ENCODE measurements around the gene MRPL54.
A peak's percentile ranks its signal among the peaks of the same experiment; 100 is the strongest.
"Not testable (repeated sequence)": the region's sequence is repeated elsewhere in the genome, so short reads cannot be mapped to it uniquely, and the experiment has no call there.

Gene MRPL54

DNA sequence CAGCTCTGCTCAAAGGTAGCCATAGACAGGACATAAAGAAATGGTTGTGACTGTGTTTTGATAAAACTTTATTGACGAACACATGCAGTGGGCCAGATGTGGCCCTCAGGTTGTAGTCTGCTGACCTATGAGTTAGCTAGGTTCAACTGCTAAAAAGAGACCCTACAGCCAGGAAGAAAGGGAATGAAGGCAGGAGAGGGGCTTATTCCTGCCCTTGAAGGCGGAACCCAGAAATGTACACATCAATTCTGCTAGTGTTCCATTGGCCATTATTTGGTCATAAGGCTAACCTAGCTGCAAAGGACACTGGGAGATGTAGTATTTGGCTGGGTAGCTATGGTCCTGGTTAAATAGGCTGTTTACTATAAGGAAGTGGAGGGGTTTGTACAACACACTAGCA is 19.0 kb upstream of the MRPL54 start:
- no peak for DNase-seq

DNA sequence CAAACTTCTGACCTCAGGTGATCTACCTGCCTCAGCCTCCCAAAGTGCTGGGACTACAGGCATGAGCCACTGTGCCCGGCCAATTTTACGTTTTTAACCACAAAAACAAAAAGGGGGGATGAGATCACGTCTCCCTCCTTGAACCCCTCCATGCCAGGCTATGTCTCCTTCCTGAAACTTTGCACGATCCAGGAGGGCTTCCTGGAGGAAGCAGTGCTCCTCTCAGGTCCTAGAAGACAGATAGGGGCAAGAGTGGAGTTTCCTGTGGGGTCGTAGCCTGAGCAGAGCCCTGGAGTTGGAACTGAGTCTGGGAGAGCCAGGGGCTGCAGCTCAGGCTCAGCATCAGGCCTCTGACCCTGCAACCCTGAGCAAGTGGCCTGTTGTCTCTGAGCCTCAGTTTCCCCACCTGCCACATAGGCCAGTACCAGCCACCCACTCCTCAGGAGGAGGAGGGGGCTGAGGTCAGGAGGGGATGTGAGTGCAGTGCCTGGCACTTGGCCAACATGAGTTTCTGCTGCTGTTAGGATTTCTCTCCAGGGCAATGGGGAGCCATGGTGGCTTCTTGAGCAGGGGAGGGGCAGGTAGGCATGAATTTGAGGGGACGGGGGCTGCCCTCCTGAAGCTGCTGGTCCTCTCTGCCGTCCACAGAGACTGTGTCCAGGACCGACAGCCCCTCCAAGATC is 17.0 kb upstream of the MRPL54 start:
- no peak for DNase-seq

DNA sequence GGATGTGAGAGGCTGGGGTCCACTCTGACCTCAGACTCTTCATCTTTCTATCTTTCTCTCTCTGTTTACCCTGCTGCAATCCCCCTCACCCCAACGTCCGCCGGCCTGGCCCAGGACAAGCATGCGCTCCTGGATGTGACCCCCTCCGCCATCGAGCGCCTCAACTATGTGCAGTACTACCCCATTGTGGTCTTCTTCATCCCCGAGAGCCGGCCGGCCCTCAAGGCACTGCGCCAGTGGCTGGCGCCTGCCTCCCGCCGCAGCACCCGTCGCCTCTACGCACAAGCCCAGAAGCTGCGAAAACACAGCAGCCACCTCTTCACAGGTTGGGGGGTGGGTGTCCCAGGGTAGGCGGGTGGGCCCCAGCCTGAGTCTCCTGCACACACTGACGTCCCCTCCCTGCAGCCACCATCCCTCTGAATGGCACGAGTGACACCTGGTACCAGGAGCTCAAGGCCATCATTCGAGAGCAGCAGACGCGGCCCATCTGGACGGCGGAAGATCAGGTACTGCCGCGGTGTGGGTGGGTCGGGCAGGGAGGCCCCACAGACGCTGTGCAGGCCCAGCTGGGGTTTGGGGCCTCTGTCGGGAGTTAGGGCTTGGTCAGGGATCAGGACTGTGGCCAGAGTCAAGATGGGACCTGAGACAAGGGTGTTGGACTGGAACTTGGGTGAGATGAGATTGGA is 16.0 kb upstream of the MRPL54 start:
- no peak for DNase-seq

DNA sequence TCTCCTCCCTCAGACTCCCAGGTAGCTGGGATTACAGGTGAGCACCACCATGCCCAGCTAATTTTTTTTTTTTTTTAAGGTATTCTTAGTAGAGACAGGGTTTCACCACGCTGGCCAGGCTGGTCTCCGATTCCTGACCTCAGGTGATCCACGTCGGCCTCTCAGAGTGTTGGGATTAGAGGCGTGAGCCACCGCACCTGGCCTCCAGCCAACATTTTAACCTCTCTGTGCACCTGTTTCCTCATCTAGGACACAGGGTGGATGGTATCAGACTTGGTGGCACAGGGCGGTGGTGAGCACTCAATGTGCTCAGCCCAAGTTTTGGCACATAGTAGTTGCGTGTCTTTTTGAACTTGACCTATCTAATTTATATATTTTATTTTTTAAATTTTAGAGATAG is 13.5 kb upstream of the MRPL54 start:
- no peak for DNase-seq

DNA sequence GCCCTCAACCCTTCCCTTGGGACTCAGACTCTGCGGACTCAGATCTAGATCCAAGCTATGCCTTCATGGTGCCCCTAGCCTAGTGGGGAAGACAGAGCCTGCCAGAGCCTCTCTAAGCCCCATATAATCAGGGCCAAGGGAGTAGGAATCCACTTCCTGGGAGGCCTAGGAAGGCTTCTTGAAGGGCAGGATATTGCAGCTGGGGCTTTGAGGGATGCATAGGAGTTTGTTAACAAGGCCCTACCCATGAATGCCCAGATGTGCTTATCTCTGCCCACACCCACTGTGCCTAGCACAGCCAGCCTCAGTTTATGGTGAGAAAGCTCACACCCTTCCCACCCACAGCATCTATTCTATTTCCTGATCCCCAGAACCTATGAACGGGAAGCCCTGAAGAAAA is 12.3 kb upstream of the MRPL54 start:
- DNase-seq, result no peak

DNA sequence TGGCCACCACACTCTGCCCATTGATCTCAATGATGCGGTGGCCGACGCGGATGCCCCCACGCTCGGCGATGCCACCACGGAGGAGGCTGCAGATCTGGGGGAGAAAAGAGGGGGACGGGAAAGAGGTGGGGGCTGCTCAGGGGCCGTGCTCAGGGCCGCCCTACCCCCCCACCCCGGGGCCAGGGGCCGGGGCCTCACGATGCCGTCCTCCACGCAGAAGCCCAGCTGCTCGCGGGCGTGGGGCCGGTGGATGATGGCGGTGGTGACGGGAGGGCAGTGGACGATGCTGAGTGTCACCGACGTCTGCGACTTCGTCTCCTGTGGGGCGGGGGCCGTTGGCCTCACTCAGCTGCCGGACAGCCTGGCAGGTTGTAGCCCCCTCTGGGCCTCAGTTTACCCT is 11.2 kb upstream of the MRPL54 start:
- no peak for DNase-seq

DNA sequence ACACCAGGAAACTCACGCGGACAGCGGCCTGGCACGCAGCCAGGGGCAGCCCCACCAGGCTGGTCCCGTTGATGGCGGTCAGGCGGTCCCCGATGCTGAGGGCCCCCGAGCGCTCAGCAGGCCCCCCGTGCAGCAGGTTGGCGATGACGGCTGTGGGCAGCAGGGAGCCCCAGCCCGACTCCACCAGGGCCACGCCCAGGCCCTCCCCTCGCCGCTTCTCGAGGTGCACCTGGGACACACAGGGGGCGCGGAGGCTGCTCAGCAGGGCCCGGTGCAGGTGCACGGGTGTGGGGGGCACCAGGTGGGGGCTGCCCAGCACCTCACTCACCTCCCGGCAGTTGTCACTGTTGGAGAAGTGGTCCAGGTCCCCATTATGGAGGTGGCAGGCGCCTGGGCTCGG is 10.0 kb upstream of the MRPL54 start:
- DNase-seq, result no peak

DNA sequence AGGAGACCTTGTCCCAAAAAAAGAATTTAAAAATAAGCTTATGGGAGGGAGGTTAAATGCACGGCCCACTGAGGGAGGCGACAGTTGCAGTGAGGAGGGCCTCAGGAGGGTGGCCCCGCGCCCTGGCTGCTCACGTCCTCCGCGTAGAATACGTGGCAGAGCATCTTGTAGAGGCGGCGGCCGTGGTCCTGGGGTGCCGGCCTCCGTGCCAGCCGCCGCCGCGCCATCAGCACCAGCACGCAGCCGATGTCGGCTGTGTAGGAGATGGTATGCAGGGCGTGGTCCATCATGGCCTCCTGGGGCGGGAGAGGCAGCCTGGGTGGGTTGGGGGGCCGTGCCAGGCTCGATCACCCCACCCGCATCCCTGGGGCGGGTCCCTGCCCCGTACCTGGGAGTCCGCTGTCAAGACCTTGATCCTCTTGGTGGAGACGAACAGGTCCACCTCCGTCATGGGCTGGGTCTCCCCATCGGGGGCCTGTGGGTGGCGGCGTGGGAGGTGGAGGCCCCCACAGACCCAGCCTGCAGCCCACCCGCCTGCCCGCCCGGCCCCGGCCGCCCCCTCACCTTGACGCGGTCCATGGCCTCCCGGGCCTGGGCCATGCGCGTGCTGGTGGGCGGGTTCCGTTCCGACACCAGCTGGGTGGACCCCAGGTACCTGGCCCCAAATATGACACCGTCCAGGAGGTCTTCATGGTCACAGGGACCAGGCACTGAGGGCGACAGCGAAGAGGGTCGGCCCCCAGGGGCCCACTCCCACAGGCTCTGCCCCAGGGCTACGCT is 8.7 kb upstream of the MRPL54 start:
- no peak for DNase-seq

DNA sequence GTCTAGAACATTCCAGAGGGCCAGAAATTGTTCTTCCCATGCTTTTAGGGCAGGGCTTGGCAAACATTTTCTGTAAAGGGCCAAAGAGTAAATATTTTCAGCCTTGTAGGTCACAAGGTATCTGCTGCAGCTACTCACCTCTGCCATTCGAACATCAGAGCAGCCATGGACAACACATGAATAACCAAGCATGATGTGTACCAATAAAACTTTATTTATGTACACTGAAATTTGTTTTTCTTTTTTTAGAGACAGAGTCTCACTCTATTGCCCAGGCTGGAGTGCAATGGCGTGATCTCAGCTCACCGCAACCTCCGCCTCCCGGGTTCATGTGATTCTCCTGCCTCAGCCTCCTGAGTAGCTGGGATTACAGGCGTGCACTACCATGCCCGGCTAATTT is 4.8 kb upstream of the MRPL54 start:
- DNase-seq, result not testable (repeated sequence)

DNA sequence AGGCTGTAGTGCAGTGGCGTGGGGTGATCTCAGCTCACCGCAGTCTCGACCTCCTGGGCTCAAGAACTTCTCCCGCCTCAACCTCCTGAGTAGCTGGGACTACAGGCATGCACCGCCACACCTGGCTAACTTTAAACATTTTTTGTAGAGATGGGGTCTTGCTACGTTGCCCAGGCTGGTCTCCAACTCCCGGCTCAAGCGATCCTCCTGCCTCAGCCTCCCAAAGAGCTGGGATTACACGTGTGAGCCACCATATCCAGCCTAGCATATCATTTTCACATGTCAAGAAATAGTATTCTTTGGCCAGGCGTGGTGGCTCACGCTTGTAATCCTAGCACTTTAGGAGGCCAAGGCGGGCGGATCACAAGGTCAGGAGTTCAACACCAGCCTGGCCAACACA is 4.2 kb upstream of the MRPL54 start:
- DNase-seq, result not testable (repeated sequence)

DNA sequence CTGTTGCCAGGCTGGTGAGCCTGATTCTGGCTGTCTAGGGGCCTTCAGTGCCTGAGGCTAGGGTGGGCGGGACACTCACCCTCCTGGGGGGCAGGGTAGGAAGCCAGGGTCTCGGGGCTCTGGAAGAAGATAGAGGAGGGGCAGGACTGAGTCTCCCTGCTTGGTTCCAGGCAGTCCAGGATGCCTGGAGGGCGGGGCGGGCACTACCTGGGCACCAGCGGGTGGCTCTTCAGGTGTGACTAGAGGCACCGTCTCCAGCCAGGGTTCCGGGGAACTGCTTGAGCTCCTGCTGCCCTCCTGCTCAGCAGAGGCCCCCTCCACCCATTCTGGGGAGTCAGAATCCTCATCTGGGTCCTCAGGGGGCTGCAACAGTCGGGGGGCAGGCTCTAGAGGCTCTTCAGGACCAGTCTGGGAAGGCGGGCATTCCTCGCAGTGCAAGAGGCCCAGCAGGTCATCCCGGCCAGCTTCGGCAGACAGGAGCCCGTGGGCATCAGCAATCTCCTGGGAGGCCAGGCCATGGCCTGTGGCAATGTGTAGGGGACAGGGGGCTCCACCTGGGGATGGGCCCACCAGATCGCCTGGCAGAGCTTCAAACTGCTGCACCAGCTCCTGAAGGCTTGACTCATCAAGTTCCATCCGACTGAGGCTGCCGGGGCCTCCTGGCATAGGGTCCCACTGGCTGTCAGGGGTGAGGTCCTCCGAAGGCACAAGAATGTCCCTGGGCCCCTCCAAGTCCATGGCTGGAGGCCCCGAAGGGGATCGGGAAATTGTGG is 2.8 kb upstream of the MRPL54 start:
- no peak for DNase-seq

DNA sequence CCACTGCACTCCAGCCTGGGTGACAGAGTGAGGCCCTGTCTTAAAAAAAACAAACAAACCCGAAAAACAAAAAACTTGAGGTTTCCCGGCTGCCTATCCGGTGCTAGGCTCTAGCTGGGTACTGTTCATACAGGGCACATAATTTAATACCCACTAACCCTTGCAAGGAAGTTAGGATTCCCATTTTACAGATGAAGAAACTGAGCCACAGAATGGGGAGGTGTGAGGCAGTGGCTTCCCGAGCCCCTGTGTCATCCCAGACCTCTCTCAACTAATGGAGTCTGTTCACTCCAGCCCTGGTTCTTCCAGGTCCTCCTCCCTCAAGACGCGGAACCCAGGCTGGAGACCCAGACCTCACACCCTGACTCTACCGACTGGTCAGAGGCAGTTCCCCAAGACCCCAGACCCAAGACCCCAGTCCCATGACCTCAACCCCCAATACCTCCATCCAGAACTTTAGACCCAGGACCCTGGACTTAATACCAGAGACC is 1.6 kb upstream of the MRPL54 start:
- no peak for DNase-seq

DNA sequence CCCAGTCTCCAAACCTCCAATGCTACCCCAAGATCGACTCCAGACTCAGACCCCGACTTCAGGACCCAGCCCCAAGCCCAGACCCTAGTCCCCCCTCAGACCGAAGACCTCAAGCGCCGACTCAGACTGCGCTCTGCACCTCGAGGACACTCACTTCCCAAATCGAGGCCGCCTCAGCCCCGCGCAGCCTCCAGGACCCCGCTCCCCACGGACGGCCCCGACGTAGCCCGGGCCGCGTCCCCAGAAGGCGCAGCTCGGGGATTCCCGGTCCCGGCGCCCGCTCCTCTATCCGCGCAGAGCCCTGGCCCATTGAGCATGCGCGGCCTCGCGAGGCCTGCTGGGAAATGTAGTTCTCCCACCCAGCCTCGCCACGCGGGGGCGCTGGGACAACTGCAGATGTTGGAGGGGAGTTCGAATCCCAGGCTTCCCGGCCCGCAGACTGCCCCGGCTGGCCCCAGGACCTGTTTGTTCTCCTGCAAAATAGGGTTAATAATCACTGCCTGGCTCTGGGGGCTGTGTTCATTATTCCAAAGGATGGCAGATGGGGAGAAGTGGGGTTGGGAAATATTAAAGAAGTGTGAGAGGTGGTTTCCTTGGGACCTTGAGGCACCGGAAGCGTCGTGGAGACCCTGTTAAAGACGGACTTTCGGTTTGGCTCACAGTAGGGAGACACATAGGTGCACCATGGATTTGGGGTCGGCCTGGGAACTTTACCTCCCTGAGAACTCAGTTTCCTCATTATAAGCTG is 926 bp upstream of the MRPL54 start, which contains the start of gene APBA3:
TSS of gene APBA3 (minus strand) at position 311 of the 748 bp plus-strand sequence. CDS start 1,428 bp downstream, outside the sequence.
- DNase-seq, result peak; percentile 94

DNA sequence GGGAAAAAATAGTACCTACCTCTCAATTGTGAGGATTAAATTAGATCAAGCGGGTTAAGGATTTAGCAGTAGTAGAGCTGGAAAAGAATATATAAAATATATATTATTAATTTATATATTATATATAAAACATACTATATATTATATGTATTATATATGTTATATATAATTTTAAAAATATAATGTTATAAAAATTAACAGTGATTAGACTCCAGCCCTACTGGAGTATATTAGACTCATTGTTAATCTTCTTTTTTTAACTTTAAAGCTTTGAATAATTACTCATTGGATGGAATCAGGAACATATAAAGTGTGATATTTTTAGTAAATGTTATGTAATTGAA is 380 bp upstream of the MRPL54 start:
- DNase-seq, result no peak

DNA sequence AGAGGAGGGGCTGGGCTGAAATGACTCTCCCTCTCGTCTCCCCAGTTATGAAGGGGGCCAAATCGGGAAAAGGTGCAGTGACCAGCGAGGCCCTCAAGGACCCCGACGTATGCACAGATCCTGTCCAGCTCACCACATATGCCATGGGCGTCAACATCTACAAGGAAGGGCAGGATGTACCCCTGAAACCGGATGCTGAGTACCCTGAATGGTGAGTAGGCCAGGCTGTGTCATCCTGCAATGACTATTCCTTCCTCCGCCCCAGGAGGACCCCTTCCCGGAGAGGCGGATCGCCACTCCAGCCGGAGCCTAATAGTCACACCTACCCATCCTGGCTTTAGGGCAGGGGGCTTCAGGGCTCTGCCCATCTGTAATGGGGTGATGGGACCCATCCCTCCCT is 2.6 kb downstream of the MRPL54 start:
- no peak for DNase-seq

DNA sequence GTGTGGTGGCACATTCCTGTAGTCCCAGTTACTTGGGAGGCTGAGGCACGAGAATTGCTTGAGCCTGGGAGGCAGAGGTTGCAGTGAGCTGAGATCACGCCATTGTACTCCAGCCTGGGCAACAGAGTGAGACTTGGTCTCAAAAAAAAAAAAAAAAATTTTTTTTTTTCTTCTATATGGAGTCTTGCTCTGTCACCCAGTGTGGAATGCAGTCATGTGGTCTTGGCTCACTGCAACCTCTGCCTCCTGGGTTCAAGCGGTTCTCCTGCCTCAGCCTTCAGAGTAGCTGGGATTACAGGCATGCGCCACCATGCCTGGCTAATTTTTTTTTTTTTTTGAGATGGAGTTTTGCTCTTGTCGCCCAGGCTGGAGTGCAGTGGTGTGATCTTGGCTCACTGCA is 3.3 kb downstream of the MRPL54 start:
- DNase-seq, result not testable (repeated sequence)

DNA sequence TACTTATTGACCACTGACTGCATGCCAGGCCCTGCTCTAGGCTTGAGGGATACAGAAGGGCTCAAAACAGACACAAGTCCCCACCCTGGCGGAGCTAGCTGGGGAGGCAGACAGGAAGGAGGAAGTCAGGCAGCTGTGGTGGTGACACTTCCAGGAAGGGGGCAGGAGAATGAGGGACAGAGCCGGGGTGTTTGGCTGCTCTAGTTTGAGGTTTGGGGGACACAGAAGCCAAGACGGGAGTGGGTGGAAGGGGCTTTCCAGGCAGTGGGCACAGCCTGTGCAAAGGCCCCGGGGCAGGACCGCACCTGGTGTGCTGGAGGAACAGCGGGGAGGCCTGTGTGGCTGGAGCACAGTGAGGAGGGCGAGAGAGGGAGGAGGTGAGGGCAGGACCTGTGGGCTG is 4.0 kb downstream of the MRPL54 start:
- DNase-seq, result no peak

DNA sequence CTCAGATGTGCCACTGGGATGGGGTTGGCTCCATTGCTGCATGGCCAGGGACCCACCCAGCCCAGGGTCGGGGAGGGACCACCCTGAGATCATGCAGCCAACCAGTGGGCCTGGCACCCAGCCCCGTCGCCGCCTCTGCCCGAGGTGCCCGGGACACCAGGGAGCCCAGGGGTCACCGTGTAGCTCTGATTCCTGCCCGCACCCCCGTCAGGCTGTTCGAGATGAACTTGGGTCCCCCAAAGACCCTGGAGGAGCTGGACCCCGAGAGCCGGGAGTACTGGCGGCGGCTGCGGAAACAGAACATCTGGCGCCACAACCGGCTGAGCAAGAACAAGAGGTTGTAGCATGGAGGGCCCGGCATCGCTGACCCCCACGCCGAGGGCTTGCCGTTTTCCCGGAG is 4.6 kb downstream of the MRPL54 start:
- DNase-seq, result no peak

DNA sequence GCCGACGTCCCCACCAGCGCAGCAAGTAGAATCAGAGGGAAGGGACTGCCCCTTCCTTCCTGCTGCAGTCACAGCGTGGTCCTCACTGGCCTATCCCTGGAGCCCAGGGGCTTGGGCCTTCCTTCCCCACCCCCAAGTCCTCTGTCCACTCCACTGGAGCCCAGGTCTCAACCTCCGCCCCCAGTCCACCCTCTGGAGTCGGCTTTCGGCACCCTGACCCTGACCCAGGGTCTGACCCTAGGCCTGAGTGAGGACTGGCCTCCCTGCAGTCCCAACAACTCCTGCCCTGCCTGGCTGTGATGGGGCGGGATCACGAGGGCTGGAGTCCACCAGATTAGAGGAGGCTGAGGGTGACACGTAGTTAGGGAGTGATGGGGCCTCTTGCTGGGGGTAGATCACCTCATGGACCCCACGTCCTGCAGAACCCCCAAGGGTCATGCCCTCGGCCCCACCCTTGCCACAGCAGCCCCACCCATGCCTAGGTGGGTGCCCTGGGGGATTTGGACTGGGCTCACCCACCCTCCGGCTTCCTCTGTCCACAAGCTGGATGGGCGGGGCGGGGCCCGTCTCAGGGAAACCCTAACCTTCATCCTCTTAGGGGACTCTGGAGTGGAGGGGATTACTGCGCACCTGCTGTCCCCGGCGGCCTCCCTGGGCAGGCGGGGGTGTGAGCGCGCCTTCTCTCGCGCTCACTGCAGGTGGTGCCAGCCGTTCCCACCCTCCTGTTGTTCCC is 5.7 kb downstream of the MRPL54 start:
- DNase-seq, result no peak

DNA sequence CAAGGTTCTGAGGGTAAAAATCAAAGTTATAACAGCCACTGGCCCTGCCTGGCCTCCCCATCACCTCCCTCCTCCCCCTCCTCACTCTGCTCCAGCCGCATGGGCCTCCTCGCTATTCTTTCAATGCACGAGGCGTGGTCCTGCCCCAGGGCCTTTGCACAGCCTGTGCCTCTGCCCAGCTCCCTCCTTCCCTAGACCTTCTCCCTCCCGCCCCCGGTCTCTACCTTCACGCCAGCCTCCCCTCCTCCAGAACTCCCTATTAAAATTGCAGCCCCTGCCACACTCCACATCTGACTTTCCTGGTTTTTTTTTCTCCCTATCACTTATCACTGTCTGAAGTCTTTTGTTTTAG is 6.2 kb downstream of the MRPL54 start:
- DNase-seq, result no peak

DNA sequence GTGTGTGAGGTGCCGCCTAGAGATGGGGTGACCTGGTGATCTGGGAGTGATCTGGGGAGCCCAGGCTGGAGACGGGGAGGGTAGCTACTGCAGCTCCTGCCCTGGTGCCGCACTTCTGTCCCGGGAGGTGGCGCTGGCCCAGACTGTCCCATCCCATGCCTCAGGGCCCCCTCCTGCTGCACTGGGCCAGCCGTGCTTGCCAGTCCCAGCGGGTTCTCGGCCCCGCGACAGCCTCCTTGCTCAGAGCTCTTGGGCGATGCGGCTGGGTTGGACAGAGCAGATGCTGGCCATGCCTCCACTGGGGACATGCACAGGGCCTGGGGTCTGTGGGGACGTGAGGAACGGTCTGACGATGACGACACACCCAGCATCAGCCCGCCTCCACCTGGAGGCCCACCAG is 7.0 kb downstream of the MRPL54 start:
- DNase-seq, result no peak

All from activated CD4-positive, alpha-beta T cell treated with anti-CD3 and anti-CD28 coated beads for 1 hour (primary cell).